ENCODE measurements around the gene HCAR1. TPM values are rescaled to one million over a fixed set of nuclear protein-coding genes. Genes with fewer than 3 reads are reported as not detected.
"Not testable (repeated sequence)": the region's sequence is repeated elsewhere in the genome, so short reads cannot be mapped to it uniquely, and the experiment has no call there.

The HCAR1 gene, protein sequence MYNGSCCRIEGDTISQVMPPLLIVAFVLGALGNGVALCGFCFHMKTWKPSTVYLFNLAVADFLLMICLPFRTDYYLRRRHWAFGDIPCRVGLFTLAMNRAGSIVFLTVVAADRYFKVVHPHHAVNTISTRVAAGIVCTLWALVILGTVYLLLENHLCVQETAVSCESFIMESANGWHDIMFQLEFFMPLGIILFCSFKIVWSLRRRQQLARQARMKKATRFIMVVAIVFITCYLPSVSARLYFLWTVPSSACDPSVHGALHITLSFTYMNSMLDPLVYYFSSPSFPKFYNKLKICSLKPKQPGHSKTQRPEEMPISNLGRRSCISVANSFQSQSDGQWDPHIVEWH
- polyA plus RNA-seq (ENCODE audit: insufficient read length in 4 of 4), result 1 to 10 TPM; 2.0 to 3.6 (median 2.6) TPM

DNA sequence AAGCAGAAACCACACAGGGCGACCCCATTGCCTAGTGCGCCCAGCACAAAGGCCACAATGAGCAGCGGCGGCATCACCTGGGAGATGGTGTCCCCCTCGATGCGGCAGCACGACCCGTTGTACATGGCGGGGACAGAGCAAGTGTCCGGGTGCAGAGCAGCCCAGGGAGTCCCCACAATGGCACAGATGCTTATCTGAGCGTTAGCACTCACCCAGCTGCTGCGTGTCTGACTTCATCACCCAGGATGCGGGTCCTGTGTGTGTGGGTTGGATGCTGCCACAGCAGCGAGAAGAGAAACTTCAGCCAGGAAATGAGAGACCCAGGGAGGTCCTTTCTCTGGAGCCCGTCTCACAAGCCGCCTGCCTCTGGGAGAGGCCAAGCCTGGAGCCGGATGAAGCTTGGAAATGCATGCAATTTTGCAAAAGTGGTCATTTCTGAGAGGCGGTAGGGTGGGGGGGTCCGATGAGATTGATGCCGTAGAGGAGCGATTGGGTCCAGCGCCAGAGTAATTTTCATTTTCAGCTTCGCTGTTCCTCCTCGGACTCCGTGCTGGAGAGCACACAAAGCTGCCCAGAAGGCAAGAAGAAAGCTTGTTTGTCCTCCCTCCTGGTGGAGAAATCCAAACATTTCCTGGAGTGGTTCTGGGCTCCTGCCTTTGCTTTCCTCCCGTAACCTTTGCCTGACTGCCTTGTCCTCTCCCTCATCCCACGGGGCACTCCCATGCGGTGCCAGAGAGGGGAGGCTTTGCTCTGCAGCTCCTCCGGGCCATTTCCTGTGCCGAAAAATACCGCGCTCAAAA, at the start of gene HCAR1:
HCAR1 (minus strand) TSS at position 630 of the 800 bp plus-strand sequence; CDS start at position 125, 505 bp downstream.
- peak in 3 of 4 donors; percentile 24 to 50 (median 50) for DNase-seq (ENCODE audit: low read depth in 4 of 4, low spot score in 2 of 4)

- no peak for DNase-seq (ENCODE audit: low read depth in 4 of 4, low spot score in 2 of 4)
Observed at GRCh38 chr12:122757568-122757967, 26.9 kb upstream of the HCAR1 start.

- DNase-seq (ENCODE audit: low read depth in 4 of 4, low spot score in 2 of 4), result no peak
Observed at GRCh38 chr12:122754790-122755189, 24.1 kb upstream of the HCAR1 start.

DNA sequence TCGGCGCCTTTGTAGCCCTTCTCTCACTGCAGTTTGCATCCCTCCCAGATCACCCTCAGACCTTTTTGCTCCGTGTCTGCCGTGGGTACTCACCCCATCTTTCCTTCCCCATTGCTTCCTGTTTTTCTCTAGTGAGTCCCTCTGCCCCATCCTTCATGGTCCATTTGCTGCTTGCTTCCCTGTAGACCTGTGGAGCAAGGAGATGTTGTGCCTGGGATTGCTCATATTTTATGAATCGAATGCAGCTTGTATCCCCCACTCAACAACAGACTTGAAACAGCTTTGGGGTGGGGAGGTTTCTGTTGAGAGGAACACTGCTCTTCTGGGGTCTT, 22.6 kb upstream of the HCAR1 start:
- DNase-seq (ENCODE audit: low read depth in 4 of 4, low spot score in 2 of 4), result no peak

GRCh38 chr12:122752464-122753318, 22.0 kb upstream of the HCAR1 start, which contains the start of gene DENR:
TSS of gene DENR (plus strand) at chr12:122752824. CDS start at chr12:122753702, 878 bp downstream.
- peak; percentile 86 to 97 (median 93) for DNase-seq (ENCODE audit: low read depth in 4 of 4, low spot score in 2 of 4)

- not testable (repeated sequence) for DNase-seq (ENCODE audit: low read depth in 4 of 4, low spot score in 2 of 4)
Observed at GRCh38 chr12:122750781-122751515, 20.3 kb upstream of the HCAR1 start.

DNA sequence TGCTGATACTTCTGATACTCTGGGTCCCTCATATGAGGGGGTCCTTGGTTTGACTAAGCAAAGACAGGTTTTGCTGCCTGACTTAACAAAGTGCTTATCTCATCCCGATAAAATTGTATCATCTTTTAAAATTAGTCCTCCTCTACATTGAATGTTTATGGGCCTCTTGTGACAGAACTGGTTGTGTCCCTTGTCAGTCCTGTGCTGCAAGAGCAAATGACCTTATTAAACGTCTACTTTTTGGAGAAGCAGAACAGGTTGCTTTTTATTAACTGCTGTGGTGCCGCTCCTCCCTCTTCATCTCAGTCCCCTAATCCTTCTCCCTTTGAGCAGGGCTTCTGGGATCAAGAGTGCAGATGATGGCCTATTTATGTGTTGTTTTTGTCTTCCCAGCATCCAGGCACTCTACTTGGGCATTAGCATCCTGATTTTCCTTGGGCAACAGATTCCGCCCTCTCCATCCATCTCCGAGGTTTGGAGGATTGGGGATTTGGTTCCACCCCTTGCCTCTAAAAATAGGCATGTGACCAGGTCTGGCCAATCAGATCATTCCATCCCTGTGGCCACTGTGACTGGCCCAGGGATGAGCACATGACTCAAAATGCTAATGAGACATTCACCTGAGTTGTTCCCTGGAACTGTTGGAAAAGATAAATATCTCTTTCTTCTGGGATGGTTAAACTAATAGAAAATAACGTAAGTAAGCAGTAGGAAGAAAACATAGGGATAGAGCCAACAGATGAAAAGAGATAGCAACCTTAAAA, 19.1 kb upstream of the HCAR1 start:
- DNase-seq (ENCODE audit: low read depth in 4 of 4, low spot score in 2 of 4), result no peak

- no peak for DNase-seq (ENCODE audit: low read depth in 4 of 4, low spot score in 2 of 4)
Observed at GRCh38 chr12:122747224-122748135, 16.8 kb upstream of the HCAR1 start.

- no peak for DNase-seq (ENCODE audit: low read depth in 4 of 4, low spot score in 2 of 4)
Observed at GRCh38 chr12:122743895-122744525, 13.4 kb upstream of the HCAR1 start.

- no peak for DNase-seq (ENCODE audit: low read depth in 4 of 4, low spot score in 2 of 4)
Observed at GRCh38 chr12:122740351-122740750, 9.7 kb upstream of the HCAR1 start.

GRCh38 chr12:122738571-122738970, 7.9 kb upstream of the HCAR1 start:
- DNase-seq (ENCODE audit: low read depth in 4 of 4, low spot score in 2 of 4), result no peak

GRCh38 chr12:122732611-122733010, 2.0 kb upstream of the HCAR1 start:
- no peak for DNase-seq (ENCODE audit: low read depth in 4 of 4, low spot score in 2 of 4)

DNA sequence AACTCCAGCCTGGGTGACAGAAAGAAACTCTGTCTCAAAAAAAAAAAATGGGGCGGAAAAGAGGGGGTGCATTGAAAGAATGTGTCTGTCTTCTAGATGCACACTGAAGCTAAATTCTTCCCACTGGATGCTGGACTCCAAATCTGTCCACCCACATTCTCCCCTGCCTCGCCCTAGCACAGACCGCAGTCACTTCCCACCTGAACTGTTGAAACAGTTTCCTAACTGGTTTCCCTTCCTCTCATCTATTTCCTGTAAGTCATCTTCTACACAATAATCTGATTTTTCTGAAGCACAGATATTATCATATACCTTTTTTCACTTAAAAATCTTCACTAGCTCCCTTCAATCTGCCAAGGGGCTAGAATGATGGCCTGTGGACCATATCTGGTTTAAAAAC, 1.5 kb upstream of the HCAR1 start:
- DNase-seq (ENCODE audit: low read depth in 4 of 4, low spot score in 2 of 4), result no peak

DNA sequence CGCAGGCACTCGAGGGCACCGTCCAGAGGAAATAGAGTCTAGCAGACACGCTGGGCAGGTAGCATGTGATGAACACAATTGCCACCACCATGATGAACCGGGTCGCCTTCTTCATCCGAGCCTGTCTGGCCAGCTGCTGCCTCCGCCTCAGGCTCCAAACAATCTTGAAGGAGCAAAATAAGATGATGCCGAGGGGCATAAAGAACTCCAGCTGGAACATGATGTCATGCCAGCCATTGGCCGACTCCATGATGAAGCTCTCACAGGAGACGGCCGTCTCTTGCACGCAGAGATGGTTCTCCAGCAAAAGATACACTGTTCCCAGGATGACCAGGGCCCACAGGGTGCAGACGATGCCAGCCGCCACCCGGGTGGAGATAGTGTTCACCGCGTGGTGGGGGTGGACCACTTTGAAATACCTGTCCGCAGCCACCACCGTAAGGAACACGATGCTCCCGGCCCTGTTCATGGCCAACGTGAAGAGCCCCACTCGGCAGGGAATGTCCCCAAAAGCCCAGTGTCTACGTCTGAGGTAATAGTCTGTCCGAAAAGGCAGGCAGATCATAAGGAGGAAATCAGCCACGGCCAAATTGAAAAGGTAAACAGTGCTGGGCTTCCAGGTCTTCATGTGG, 945 bp downstream of the HCAR1 start:
- DNase-seq (ENCODE audit: low read depth in 4 of 4, low spot score in 2 of 4), result no peak

- DNase-seq (ENCODE audit: low read depth in 4 of 4, low spot score in 2 of 4), result no peak
Observed at GRCh38 chr12:122726080-122726558, 4.5 kb downstream of the HCAR1 start.

DNA sequence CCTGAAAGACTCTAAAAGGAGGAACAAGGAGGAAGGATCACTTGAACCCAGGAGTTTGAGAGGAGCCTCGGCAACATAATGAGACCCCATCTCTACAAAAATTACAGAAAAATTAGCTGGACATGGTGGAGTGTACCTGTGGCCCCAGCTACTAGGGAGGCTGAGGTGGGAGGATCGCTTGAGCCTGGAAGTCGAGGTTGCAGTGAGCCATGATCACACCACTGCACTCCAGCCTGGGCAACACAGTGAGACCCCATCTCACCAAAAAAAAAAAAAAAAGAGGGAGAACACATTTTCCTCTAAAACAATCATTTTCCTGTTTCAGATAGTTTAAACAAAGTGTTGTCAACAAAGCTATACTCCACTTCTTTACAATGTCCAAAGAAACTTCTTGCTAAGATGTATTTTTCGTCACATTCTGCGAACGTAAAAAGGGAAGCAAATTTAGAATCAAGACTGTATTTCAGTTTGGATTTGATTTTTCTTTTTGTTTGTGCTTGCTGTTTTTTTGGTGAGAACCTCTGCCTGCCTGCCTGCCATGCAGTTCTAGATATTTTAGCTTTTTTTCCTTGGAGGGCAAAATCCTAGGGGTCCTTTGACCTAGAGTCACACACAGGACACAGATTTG, 5.1 kb downstream of the HCAR1 start:
- DNase-seq (ENCODE audit: low read depth in 4 of 4, low spot score in 2 of 4), result no peak

Measured in left renal cortex interstitium (tissue), 4 donors.